KBM-7 (cell line): ENCODE results near the gene CACNA2D3.

Experiments
- DNase-seq: peaks from one replicate; pipeline ENCODE4 v3.0.0-alpha.2; 2015
- in situ Hi-C: fragments of 300-500 bp; cut with MboI; formaldehyde crosslinking; loops from 2 replicates; pipeline ENCODE4 v1.14.3; 2020; ENCODE audit warnings: low sequenced_read_pairs, low pct_unique_long_range_greater_than_20kb, mixed read lengths

The CACNA2D3 gene

DNA sequence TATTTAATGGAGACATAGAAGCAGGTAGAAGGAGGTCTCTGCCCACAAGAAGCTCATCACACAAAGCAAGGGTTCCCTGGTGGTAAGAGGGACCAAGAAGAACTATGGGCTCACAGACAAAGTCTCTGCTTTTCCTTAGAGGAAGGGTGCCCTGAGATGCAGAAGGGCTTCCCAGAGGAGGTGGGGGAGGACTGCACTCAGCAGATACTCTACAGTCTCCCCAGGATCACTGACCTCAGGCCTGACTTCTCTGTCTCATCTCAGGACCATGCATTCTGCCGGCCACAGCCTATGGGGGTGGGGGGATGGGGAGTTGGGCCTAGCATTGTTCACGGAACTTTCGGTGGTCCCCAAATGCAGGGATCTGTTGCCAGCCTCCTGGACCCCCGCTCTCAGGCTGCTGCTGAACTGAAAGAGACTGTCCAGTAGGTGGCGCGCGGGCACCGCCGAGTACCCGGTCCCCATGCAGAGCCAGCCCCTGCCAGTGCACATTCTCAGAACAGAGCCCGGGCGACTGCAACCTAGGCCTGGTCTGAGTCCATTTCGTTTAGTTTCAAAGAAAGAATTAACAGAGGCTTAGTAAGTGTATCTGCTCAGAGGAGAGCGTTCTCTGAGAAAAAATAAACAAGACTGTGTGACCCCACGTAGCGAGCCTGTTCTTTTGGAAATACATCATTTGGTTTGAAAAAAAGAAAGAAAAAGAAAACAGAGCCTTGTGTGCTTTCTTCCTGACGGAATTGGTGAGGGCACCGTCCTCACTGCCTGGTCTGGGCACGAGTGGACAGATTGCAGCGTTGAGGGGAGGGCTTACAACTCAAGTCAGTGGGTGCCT lies 731.4 kb downstream of the CACNA2D3 start:
- DNase-seq: peak; percentile 48
- in situ Hi-C loops: no loop called here

- no peak for DNase-seq
- in situ Hi-C loops: no loop called here
Measured at GRCh38 chr3:54856271-54856670, 733.9 kb downstream of the CACNA2D3 start.

GRCh38 chr3:54857343-54857742 lies 735.0 kb downstream of the CACNA2D3 start:
- in situ Hi-C loops: no loop called here
- no peak for DNase-seq

- in situ Hi-C loops: no loop called here
- no peak for DNase-seq
Measured at GRCh38 chr3:54858093-54858785, 735.9 kb downstream of the CACNA2D3 start.

GRCh38 chr3:54859184-54859583 lies 736.8 kb downstream of the CACNA2D3 start:
- no peak for DNase-seq
- in situ Hi-C loops: no loop called here

- DNase-seq: no peak
- in situ Hi-C loops: no loop called here
Measured at GRCh38 chr3:54861248-54862067, 739.1 kb downstream of the CACNA2D3 start.

GRCh38 chr3:54862526-54862925 lies 740.2 kb downstream of the CACNA2D3 start:
- no peak for DNase-seq
- in situ Hi-C loops: no loop called here

DNA sequence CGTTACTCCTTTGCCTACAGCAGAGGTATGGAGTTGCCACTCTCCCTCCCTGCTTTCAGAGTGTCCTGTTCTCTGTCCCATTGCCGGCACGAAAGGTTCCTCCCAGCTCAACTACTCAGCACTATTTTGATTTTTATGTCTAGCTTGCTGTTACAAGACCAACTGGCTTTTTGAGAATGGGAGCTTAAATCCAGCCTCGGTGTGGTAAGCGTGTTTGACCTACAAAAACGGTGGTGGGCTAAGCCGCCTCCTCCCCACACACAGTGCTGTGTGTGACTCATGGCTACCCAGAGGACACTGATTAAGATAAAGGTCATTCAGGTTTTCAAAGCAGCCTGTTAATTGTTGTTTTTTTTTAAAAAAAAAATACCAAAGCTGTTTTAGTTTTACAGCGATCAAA lies 741.0 kb downstream of the CACNA2D3 start:
- in situ Hi-C loops: no loop called here
- no peak for DNase-seq

DNA sequence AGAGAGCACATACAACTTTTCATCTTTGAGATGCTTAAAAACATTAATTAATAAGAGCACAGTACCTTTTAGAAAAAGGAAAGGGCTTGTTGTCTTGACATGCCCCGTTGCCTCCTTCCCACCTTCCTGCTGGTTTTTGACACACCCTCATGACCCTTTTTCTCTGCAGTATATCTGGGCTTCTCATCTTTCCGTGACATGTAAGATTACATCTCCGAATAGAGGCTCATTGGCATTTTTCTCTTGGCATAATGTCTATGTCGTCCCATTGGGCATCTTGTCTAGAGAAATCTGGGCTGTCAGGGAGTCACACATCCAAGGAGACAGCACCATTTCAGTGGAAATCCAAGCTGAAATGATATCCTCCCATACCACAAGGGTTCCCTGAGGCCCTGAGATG lies 741.4 kb downstream of the CACNA2D3 start:
- in situ Hi-C loops: no loop called here
- DNase-seq: no peak

DNA sequence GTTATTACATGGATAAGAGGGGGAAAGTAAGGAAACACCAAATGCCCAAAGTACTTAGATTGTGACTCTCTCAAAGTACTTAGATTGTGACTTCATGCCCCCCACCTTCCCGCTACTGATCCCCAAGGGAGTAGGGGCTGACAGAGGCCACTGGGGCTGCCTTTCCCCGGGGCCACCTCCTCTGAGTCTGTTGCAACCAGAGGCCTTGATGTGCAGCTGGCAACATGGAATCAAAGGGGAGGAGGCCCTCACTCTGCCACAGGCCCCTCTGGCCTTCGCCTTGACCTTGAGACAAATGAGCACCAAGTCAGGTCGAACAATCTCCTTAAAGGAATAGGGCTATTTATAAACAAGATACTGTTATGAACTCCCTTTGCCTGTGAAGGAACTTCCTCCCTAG lies 743.0 kb downstream of the CACNA2D3 start:
- in situ Hi-C loops: no loop called here
- DNase-seq: no peak

- DNase-seq: no peak
- in situ Hi-C loops: no loop called here
Measured at GRCh38 chr3:54866251-54866650, 743.9 kb downstream of the CACNA2D3 start.

DNA sequence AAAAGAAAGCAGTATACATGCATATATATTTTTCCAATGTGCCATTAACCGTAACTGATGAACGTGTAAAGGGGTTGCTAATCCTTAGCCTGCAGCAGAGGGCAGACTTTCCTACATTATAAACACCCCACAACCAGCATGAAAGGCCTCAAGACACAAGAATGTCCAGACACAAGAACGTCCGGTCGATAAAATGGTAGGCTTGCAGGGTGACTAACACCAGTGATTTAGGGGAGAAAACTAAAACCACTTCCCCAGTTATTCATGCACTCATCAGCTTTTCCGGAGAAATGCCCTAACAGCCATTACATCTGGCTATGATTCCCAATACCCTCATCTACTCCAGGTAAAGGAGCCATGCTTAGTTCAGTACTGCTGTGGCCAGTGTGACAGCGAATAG lies 748.1 kb downstream of the CACNA2D3 start:
- in situ Hi-C loops: no loop called here
- DNase-seq: peak; percentile 8

DNA sequence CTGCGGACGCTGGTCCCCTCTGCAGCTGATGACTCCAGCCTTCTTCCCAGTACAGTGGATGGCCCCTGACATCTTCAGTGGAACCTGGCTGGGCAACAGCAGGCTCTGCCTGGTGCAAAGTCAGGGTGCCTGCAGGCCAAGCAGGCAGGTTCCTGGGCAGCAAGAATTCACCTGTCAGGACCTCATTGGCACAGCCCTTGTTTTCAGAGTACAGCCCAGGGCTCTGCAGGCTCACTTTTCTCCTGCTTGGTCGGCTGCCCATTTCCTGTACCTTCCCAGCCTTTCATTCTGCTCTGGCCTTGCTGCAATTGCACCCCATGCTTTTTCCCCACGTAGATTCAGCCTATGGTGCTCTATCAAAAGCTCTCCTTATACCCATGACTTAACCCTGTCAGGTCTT lies 749.5 kb downstream of the CACNA2D3 start:
- no peak for DNase-seq
- in situ Hi-C loops: no loop called here

- in situ Hi-C loops: no loop called here
- no peak for DNase-seq
Measured at GRCh38 chr3:54873059-54874010, 751.0 kb downstream of the CACNA2D3 start.

GRCh38 chr3:54874816-54875556 lies 752.6 kb downstream of the CACNA2D3 start:
- DNase-seq: no peak
- in situ Hi-C loops: no loop called here

DNA sequence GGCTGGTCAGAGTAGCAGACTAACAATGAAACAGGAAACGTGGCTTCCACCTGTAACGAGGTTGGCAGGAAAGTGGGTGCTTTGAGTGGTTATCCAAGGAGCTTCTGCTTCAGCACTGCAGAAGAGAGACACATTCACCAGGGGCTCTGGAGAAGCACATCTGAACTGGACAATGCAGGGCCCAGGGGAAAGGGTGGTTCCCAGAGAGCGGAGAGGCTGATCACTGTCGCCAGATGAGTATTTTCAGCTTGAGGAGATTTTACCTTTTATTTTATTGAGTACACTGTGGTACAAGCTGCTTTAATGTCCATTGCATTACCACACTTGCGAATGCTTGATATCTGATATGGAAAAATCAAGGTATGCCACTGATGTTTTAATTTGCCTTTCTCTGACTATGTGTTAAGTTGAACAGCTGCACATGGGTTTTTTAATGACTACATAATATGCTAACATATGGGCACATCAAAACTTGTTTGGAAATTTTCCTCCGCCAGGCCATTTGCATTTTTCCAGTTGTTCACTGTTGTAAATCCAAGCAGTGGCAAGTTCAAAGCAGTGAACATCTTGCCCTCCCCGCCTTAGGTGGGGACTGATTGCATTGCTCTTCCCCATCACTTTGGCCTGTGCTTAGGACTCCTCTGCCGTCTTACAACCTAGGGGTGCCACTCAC lies 753.4 kb downstream of the CACNA2D3 start:
- in situ Hi-C loops: no loop called here
- no peak for DNase-seq

DNA sequence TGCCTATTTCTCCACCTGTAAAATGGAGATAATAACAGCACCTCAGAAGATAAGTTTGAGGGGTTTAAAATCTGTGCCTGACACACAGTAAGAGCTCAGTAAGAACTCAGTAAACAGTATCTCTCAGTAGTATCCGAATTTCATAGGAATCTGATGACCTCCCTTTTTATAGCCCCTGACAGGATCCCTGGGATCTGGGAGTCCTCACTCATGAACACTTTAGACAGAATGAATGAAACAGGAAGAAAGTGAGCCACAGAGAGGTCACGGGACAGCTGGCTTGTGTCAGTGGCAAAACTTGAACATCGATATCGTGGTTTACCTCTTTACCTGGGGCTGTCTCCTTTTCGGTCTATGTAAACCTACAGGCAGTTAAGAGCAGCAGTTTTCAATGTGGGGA lies 754.3 kb downstream of the CACNA2D3 start:
- in situ Hi-C loops: no loop called here

GRCh38 chr3:54877730-54878129 lies 755.4 kb downstream of the CACNA2D3 start:
- in situ Hi-C loops: no loop called here
- DNase-seq: no peak

More for the DNA sequence above, 754.3 kb downstream of the CACNA2D3 start:
- no peak for DNase-seq
